Stimulated activated CD4-positive, alpha-beta T cell treated with anti-CD3 and anti-CD28 coated beads, TNF-alpha, amount 100 ng/mL, for 48 hours (primary cell): Measurements from ENCODE around the gene EGR4.
"Not testable (repeated sequence)": the region's sequence is repeated elsewhere in the genome, so short reads cannot be mapped to it uniquely, and the experiment has no call there.

ENCODE experiments used
- DNase-seq, 3 donors: peaks; one replicate each; pipeline ENCODE4 v3.0.0-alpha.2; 2020; ENCODE audit warnings: low read depth in 3 of 3

EGR4 gene

GRCh38 chr2:73263540-73264331, 29.6 kb downstream of the EGR4 start:
- DNase-seq, result no peak

GRCh38 chr2:73262691-73263429, 30.5 kb downstream of the EGR4 start:
- not testable (repeated sequence) for DNase-seq

- no peak for DNase-seq
Observed at GRCh38 chr2:73262108-73262651, 31.2 kb downstream of the EGR4 start.

DNA sequence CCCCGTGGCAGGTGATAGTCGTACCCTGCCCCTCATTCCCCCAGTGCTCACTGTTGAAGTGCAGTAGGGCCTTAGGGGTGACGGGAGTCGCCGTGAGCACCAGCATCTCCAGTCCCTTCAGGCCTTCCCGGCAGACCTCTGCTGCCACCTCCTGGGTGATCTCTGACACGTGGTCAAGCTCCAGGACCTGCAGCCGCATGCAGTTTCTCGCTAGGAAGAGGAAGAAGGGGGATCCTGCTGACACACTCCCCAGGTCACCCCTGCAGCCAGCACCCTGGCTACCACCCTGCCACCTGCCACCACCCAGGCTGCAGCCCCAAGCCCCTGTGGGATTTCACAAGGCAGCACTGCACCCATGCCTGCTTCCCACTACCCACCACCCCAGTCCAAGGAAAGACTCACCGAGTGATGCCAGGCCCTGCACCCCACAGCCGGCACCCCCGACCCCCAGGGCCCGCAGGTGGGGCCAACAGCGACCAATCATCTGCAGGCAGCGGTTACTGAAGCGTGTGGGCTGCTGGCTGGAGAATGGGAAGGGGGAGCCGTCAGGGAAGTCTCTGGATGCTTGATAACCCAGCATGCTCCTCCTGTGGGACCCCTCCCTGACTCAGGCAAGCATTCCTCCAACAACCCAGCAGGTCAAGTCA, 32.9 kb downstream of the EGR4 start:
- DNase-seq, result no peak

DNA sequence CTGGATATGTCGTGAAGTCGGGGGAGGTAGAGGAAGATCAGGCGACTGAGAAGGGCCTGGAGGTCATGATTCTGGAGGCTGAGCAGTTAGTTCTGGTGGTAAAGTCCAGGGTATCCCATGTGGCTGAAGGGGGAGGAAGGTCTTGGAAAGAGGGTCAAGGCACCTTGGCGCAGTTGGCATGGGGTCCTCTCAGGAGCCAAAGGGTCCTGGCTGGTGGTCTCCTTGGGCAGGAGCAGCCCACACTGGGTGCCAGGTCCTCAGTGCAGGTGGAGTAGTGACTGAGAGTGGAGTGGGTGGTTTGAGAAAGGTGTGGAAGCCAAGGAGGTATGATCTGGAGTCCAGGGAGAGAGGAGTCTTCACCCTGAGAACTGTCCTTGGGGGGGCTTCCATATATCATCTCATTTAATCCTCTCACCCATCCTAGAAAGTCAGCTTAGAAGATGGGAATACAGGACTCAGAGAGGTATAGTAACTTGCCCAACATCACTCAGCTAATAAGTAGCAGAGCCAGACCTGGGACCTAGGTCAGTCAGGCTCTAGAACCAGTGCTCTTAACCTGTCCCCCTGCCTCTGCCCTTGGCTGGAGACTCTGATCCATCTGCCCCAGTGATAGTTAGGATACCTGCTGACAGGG, 33.5 kb downstream of the EGR4 start:
- DNase-seq, result no peak

GRCh38 chr2:73259276-73259675, 34.1 kb downstream of the EGR4 start:
- DNase-seq, result no peak

- DNase-seq, result no peak
Observed at GRCh38 chr2:73258913-73259215, 34.5 kb downstream of the EGR4 start.

GRCh38 chr2:73258186-73258912, 35.0 kb downstream of the EGR4 start:
- DNase-seq, result no peak

DNA sequence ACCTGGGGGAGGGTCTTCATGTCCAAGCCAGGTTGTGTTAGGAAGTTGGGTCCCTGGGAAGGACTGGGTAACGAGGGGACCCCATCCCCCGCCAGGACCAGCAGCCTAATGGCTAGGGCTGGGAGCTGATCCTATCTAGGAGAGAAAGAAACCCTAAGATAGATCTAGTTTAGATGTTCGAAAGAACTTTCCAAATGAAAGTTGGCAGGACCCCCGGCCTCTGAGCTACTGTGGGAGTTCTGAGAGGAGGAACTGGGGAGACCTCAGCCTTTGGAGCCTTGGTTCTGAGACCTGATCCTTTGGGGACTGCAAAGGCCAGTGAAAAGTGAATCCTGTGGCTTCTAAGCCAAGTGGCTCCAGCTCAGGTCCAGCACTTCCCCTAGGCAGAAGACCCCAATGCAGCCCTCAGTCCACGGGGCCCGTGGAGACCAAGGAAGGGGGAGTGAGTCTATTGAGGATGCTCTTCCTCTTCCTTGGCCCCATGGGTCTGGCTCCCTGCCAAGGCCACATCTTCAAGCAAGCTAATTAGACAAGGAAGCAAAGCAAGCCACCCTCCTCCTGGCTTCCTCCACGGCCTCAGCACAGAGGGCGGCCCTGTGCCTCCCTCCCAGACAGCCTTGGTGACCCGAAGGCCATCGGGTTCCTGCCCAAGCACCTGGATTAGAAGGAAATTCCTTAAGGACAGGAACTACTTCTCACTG, 35.8 kb downstream of the EGR4 start:
- no peak for DNase-seq

- no peak for DNase-seq
Observed at GRCh38 chr2:73257021-73257420, 36.3 kb downstream of the EGR4 start.

- no peak for DNase-seq
Observed at GRCh38 chr2:73256618-73256922, 36.8 kb downstream of the EGR4 start.

DNA sequence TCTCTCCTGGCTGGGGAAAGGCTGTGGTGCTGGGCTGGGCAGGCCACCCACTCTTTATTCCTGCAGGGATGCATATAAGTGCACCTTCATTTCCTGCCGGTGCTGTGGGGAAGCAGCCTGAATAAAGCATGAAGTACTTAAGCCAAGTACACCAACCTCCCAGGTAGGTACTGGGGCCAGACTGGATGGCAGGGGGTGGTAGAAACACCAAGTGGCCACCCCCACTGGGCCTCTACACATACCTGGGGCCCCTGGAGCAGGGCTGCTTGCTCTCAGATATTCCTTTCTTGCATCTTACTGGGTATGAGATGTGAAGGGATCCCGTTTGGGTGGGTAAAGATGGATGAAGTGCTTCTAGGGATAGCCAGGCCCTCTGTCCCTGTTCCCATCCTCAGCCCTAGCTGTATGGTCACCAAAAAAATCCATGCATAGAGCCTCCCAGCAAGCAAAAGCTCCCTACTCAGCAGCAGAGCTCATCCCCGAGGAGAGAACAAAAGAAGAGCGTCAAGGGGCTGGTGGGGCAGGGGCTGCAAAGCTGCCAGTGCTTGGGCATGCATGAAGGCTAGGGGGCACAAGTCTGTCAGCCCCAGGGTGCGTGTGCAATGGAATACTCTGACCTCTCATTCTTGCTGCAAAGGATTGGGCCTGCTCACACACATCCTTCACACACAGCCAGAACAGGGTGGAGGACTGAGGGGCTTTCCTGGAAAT, 37.3 kb downstream of the EGR4 start:
- no peak for DNase-seq

DNA sequence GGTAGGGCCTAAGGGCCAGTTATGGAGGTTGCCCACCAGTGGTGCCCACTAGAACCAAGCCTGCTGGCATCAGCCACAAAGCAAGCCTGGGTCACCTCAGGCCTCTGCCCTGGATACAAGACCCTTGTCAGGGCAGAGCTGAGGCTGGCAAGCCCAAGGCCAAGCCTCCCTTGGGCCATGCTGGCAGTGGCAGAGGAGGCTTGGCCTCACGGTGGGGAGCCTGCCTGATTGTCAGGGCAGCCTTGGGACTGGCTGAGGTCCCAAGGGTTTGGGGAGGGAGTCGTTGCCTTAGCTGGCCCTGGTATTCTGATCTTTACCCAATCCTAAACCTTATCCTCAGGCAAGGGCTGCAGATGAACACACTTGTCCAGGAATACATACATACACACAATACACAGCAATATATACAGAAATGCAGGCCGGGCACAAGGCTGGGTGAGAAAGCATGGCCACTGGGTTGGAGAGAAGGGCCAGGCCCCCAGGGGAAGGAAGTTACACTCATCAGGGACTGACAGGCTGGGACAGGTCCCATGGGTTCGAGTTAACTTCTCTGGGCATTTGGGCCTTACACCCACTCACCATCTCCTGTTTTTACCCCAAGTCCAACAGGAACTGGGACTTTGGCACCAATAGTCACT, 38.2 kb downstream of the EGR4 start:
- no peak for DNase-seq

DNA sequence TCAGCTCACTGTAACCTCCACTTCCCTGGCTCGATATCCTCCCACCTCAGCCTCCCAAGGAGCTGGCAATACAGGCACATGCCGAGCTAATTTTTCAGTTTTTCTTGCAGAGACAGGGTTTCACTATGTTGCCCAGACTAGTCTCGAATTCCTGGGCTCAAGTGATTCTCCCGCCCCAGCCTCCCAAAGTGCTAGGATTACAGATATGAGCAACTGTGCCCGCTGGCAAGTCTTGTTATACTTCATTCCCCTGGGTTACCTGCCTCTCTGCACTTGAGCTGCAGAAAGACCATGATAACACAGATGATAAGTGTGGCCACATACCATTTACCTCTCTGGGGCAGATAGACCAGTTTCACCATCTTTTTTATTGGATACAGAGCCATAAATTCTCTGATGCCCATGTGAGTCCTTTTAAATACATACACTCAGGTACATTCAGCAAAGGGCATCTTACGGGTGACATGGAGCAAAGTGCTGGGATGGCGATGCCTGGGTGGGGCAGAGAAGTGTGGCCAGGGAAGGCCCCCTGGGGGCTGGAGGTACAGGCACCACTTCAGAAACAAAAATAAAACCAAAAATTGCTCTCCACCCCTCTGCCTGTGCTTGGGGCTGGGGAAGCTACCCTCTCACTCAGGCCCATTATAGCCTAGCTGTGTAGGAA, 38.9 kb downstream of the EGR4 start:
- DNase-seq, result no peak

DNA sequence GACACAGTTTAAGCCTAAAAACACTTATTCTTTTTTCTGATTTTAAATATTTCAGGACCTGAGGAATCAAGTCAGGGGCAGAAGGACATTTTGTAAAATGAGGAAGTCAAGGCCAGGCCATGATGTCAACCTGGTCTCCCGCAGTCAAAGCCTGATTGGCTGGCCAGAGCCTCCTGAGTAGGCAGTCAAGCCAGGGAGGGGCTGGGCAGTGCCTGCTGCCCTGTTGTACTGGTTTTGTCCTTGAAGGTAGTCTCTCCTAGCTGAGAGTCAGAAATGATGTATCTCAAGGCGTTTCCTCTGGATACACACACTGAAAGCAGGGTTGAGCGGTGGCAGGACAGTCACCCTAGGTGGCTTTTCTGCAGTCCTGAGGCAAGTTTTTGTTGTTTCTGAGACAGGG, 39.4 kb downstream of the EGR4 start:
- DNase-seq, result no peak

- DNase-seq, result no peak
Observed at GRCh38 chr2:73253400-73253799, 39.9 kb downstream of the EGR4 start.

GRCh38 chr2:73252238-73253027, 40.9 kb downstream of the EGR4 start:
- DNase-seq, result no peak
